Cardiac atrium fibroblast (primary cell): ENCODE data around the gene FRMD8. TPM values are rescaled to one million over a fixed set of nuclear protein-coding genes. Genes with fewer than 3 reads are reported as not detected.

Source experiments
- total RNA-seq: library from RNA; depleted of rRNA; stranded (reverse); fragments of >200 nt; gene quantifications from 2 replicates; pipeline ENCODE4 v1.2.3, GENCODE V29; 2015

Gene FRMD8, protein sequence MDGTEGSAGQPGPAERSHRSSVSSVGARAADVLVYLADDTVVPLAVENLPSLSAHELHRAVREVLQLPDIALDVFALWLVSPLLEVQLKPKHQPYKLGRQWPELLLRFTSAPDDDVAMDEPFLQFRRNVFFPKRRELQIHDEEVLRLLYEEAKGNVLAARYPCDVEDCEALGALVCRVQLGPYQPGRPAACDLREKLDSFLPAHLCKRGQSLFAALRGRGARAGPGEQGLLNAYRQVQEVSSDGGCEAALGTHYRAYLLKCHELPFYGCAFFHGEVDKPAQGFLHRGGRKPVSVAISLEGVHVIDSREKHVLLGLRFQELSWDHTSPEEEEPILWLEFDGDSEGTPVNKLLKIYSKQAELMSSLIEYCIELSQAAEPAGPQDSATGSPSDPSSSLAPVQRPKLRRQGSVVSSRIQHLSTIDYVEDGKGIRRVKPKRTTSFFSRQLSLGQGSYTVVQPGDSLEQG
- 43.7 and 43.9 TPM in 2 replicates for total RNA-seq

DNA sequence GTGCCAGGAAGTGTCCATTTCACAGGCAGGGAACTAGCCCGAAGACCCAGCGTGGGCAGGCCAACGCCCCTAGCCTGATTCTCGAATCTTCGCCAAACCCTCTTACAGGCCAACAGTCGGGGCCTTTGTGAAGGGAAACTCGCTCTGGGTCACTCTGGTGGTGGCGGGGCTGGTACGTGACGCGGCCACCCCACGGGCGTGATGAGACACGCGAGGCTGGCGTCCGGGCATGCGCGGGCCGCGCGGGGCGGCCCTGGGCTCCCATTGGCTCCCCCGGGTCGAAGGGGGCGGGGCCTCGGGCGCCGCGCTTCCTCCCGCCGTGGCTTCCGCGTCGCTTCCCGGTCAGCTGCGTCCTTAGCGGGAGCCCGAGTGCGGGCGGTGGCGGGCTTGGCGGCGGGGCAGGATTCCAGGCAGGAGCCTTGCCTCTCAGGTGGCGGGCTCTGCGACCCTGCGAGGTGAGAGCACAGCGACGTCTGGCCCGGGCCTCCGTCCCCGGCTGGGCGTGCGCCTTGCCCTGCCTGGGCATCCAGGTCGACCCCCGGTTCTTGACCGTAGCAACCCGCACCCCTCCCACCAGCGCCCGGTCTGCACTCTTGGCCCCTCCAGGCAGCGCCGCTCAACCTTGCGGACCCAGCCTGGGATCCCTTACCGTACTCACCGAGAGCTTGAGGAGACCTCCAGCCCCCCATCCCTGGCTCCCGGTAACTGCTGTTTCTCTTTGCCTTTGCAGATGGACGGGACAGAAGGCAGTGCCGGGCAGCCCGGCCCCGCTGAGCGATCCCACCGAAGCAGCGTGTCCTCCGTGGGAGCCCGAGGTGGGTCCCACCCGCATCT lies at the start of gene FRMD8:
FRMD8 (plus strand) TSS at position 331 of the 834 bp plus-strand sequence; CDS start at position 731, 400 bp downstream.

DNA sequence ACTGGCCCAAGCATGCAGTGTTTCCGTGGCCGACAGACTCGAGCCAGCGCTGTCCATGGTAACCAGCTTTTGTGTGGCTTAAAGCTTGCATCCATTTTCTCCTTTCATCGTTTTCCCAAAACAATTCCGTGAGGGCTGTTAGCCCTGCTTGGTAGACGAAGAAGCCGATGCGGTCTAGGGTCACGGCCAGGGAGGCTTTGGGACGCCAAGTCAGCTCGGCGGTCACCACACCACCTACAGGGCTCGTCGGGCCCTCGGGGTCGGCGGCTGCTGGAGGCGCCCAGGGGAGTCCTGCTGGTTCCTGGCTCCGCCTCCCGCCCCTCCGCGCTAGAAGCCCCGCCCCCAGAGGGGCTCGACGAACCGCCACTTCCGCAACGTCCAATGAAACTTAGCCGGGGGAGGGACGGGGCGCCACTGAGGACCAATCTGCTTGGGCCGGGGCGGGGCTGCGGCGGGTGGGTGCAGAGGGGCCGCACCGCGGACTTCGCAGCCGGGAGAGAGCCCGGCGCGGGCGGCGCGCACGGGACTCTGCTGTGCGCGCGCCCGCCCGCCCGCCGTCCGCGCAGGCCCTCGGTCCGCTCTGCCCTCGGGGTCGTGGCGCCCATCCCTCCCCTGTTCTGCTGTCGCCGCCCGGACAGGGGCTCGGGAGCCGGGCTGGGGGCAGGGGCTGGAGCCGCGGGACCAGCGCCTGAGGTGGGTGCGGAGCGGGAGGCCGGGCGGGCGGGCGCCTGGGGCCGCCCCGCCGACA lies 32.0 kb upstream of the FRMD8 start, which contains the start of gene TIGD3:
TIGD3 (plus strand) TSS at position 487 of the 748 bp plus-strand sequence. CDS start 1,058 bp downstream, outside the sequence.

DNA sequence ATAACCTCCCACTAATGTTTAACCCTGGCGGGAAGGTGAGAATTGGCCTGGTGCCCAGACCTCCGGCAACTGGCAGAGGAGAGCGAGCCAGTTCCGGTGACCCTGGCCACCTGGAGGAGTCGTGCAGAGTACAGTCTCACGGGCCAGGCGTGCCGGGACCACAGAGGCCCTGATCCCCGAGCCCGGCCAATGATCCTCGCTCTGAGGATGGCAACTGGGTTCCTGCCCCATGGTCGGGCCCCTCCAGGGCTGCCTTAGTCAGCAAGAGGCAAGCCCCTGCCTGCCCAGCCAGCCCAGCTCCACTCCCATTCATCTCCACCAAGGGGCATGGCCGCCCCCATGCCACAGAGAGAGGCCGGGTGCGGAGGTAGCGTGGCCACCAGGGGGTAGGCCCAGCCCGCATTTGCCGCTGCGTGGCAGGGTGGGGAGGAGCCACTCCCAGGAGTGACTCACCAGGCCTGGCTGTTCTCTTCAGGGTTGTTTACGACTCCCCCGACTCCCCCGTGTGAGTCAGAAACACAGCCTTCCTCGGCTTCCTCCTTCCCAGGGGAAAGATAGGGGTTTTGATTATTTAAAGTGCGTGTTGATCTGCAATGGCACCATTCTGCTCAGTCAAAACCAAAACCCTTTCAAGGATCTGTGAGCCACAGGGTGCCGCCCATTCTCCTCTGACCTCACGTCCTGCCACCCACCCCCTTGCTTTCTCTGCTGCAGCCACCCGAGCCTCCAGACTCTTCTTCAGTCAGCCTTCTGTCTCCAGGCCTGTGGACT lies 4.2 kb upstream of the FRMD8 start, which contains the start of gene SLC25A45:
SLC25A45 (minus strand) TSS at position 614 of the 771 bp plus-strand sequence. CDS start 695 bp downstream, outside the sequence.

DNA sequence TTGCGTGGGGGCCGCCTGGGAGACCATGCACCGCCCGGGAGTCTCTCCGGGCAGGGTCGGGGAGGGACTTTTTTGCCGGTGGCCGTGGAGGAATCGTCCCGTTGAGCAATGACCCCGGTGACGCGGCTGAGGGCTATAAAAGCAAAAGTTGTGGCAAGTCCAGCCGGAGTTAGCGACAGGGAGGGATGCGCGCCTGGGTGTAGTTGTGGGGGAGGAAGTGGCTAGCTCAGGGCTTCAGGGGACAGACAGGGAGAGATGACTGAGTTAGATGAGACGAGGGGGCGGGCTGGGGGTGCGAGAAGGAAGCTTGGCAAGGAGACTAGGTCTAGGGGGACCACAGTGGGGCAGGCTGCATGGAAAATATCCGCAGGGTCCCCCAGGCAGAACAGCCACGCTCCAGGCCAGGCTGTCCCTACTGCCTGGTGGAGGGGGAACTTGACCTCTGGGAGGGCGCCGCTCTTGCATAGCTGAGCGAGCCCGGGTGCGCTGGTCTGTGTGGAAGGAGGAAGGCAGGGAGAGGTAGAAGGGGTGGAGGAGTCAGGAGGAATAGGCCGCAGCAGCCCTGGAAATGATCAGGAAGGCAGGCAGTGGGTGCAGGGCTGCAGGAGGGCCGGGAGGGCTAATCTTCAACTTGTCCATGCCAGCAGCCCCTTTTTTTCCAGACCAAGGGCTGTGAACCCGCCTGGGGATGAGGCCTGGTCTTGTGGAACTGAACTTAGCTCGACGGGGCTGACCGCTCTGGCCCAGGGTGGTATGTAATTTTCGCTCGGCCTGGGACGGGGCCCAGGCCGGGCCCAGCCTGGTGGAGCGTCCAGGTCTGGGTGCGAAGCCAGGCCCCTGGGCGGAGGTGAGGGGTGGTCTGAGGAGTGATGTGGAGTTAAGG lies 36.4 kb downstream of the FRMD8 start, which contains the start of gene NEAT1:
NEAT1 (plus strand) TSS at position 166 of the 883 bp plus-strand sequence.

Other genes starting within 250 kb of the FRMD8 start
- gene SPDYC, start 216.4 kb upstream of the FRMD8 start, total RNA-seq, result not detected in 2 replicates
- 134 and 170 TPM in 2 replicates for gene CAPN1, start 204.7 kb upstream of the FRMD8 start, total RNA-seq
- 2.7 and 5.3 TPM in 2 replicates for gene POLA2, start 124.7 kb upstream of the FRMD8 start, total RNA-seq
- 53.5 and 69.1 TPM in 2 replicates for gene CDC42EP2, start 71.8 kb upstream of the FRMD8 start, total RNA-seq
- gene DPF2, start 52.8 kb upstream of the FRMD8 start, total RNA-seq, result 34.7 and 38.4 TPM in 2 replicates
- gene TIGD3, start 31.9 kb upstream of the FRMD8 start, total RNA-seq, result 0.49 TPM in 1 of 2 replicates, not detected in the other
- 2.0 and 8.1 TPM in 2 replicates for gene SLC25A45, start 4.0 kb upstream of the FRMD8 start, total RNA-seq
- 39.0 and 52.0 TPM in 2 replicates for gene NEAT1, start 36.2 kb downstream of the FRMD8 start, total RNA-seq
- 1,858 and 1,913 TPM in 2 replicates for gene MALAT1, start 112.4 kb downstream of the FRMD8 start, total RNA-seq
- gene SCYL1, start 138.4 kb downstream of the FRMD8 start, total RNA-seq, result 103 and 141 TPM in 2 replicates
- 70.6 and 101 TPM in 2 replicates for gene LTBP3, start 171.7 kb downstream of the FRMD8 start, total RNA-seq
- gene ZNRD2, start 183.8 kb downstream of the FRMD8 start, total RNA-seq, result 20.9 and 53.0 TPM in 2 replicates
- gene FAM89B, start 185.9 kb downstream of the FRMD8 start, total RNA-seq, result 19.0 and 23.7 TPM in 2 replicates
- gene EHBP1L1, start 189.4 kb downstream of the FRMD8 start, total RNA-seq, result 38.6 and 80.3 TPM in 2 replicates
- gene KCNK7, start 209.2 kb downstream of the FRMD8 start, total RNA-seq, result not detected in 2 replicates
- gene MAP3K11, start 227.6 kb downstream of the FRMD8 start, total RNA-seq, result 38.1 and 39.9 TPM in 2 replicates
- 27.1 and 30.1 TPM in 2 replicates for gene PCNX3, start 229.1 kb downstream of the FRMD8 start, total RNA-seq